GM23248 (cell line): ENCODE data around the gene UBP1. TPM values are rescaled to one million over a fixed set of nuclear protein-coding genes. Genes with fewer than 3 reads are reported as not detected.

ENCODE experiments used
- DNase-seq: peaks from one replicate; pipeline ENCODE4 v3.0.0-alpha.2; 2015
- H2AFZ ChIP-seq: fragments of 200-600 bp; sonication (generic); 2 replicates; pipeline ENCODE4 v1.6.1; 2016; ENCODE audit warnings: antibody characterized with exemption
- H3F3A ChIP-seq: fragments of 200-600 bp; sonication (generic); 2 replicates; pipeline ENCODE4 v1.6.1; 2016; ENCODE audit warnings: mild to moderate bottlenecking, antibody characterized with exemption, mixed run types; ENCODE audit not compliant: insufficient read depth
- H3K27ac ChIP-seq: fragments of 200-600 bp; sonication (generic); 2 replicates; pipeline ENCODE4 v1.5.1; 2016; ENCODE audit warnings: mild to moderate bottlenecking
- H3K27me3 ChIP-seq: fragments of 200-600 bp; sonication (generic); replicated peaks from 2 replicates; pipeline ENCODE4 v1.6.1; 2016; ENCODE audit warnings: mild to moderate bottlenecking; ENCODE audit not compliant: insufficient read depth
- H3K36me3 ChIP-seq: fragments of 200-600 bp; sonication (generic); 2 replicates; pipeline ENCODE4 v1.6.1; 2016; ENCODE audit warnings: low read depth, mild to moderate bottlenecking
- H3K4me1 ChIP-seq: fragments of 200-600 bp; sonication (generic); 2 replicates; pipeline ENCODE4 v1.6.1; 2016; ENCODE audit warnings: mild to moderate bottlenecking; ENCODE audit not compliant: insufficient read depth
- H3K4me2 ChIP-seq: fragments of 200-600 bp; sonication (generic); one replicate; pipeline ENCODE4 v1.6.1; 2016; ENCODE audit warnings: mild to moderate bottlenecking; ENCODE audit not compliant: unreplicated experiment
- H3K4me3 ChIP-seq: fragments of 200-600 bp; sonication (generic); 2 replicates; pipeline ENCODE4 v1.5.1; 2016; ENCODE audit warnings: mild to moderate bottlenecking
- H3K79me2 ChIP-seq: fragments of 200-600 bp; sonication (generic); 2 replicates; pipeline ENCODE4 v1.6.1; 2016; ENCODE audit warnings: mild to moderate bottlenecking; ENCODE audit not compliant: insufficient read depth
- H3K9ac ChIP-seq: fragments of 200-600 bp; sonication (generic); 2 replicates; pipeline ENCODE4 v1.6.1; 2016; ENCODE audit warnings: mild to moderate bottlenecking
- H3K9me2 ChIP-seq: fragments of 200-600 bp; sonication (generic); 2 replicates; pipeline ENCODE4 v1.6.1; 2016; ENCODE audit warnings: mixed run types, mild to moderate bottlenecking, moderate library complexity; ENCODE audit not compliant: insufficient read depth
- H3K9me3 ChIP-seq: fragments of 200-600 bp; sonication (generic); one replicate; pipeline ENCODE4 v1.6.1; 2017; ENCODE audit warnings: low read depth
- H4K20me1 ChIP-seq: fragments of 200-600 bp; sonication (generic); 2 replicates; pipeline ENCODE4 v1.6.0; 2016; ENCODE audit not compliant: insufficient read depth
- EZH2 ChIP-seq: fragments of 200-600 bp; sonication (generic); IDR thresholded peaks from 2 replicates; pipeline ENCODE4 v1.6.1; 2018; ENCODE audit warnings: antibody characterized with exemption, mild to moderate bottlenecking; ENCODE audit not compliant: insufficient read depth, poor library complexity, severe bottlenecking
- EZH2phosphoT487 ChIP-seq: fragments of 200-600 bp; sonication (generic); IDR thresholded peaks from 2 replicates; pipeline ENCODE4 v1.6.1; 2018; ENCODE audit warnings: antibody characterized with exemption, moderate library complexity, mild to moderate bottlenecking, low read depth; ENCODE audit not compliant: insufficient read depth
- WGBS, 2 experiments: methylation state at CpG; one replicate each; pipeline ENCODE4 v1.1.6; 2015 to 2017; ENCODE audit warnings: low lambda C conversion rate in 2 of 2, low coverage in 1 of 2; ENCODE audit errors: missing lambda C conversion rate in 2 of 2; 5-methylcytosine and 5-hydroxymethylcytosine counted together
- in situ Hi-C: fragments of 300-500 bp; cut with MboI; formaldehyde crosslinking; loops from 2 replicates; pipeline ENCODE4 v1.15.0; 2020
- polyA plus RNA-seq: library from polyadenylated mRNA; unstranded; fragments of >200 nt; fragmentation: Nextera tagmentation; extraction: Ambion mirVana; gene quantifications from 2 replicates; pipeline ENCODE4 v1.2.1, GENCODE V29; 2016
- total RNA-seq: library from RNA; depleted of rRNA; stranded (reverse); fragments of >200 nt; shearing (Covaris generic); gene quantifications from 2 replicates; pipeline ENCODE4 v1.2.3, GENCODE V29; 2014

UBP1 gene
- total and polyA plus RNA-seq, 2 experiments from 2014 or later = 12.5 to 38.7 TPM

DNA sequence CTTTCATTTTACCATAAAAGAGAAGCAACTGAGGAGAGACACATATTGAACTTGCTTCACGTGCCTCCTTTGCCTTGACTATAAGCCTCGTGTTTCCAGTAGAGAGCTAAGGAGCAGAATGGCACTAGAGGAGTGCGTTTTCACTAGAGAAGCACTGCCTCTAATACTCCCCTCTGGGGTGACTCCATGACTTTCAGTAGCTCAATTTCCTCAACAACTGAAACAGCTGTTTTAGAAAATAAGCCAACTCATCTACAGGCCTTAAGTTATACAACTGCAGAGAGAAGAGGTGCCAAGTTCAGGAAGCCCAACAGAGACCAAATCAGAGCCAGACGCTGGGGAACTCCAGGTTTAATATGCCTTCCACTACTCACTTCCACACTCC, 1.9 kb downstream of the UBP1 start:
- WGBS, 2 experiments = 0 to 3% methylated on average over 4 of the region's 4 CpGs
- H3K27ac ChIP-seq = peak overlapping the region; percentile 100
- H3K4me2 ChIP-seq = peak overlapping the region; percentile 100
- H4K20me1 ChIP-seq = peaks cover 13% of the 10 kb centered on the region
- H3K9me2 ChIP-seq = no peaks in the 10 kb centered on the region
- H3K79me2 ChIP-seq = peaks cover 65% of the 10 kb centered on the region
- peaks cover 50% of the 10 kb centered on the region for H3F3A ChIP-seq
- H3K4me1 ChIP-seq = peaks cover 38% of the 10 kb centered on the region
- H3K36me3 ChIP-seq = no peaks in the 10 kb centered on the region
- no peaks in the 10 kb centered on the region for H3K9me3 ChIP-seq
- DNase-seq = peak; percentile 76
- TF ChIP-seq EZH2phosphoT487 = no peak
- TF ChIP-seq EZH2 = no peak
- peak overlapping the region; percentile 92 for H3K4me3 ChIP-seq
- H3K9ac ChIP-seq = peak overlapping the region; percentile 97
- no peak overlapping the region for H2AFZ ChIP-seq
- in situ Hi-C loops = no loop called here
- no peaks in the 10 kb centered on the region for H3K27me3 ChIP-seq

DNA sequence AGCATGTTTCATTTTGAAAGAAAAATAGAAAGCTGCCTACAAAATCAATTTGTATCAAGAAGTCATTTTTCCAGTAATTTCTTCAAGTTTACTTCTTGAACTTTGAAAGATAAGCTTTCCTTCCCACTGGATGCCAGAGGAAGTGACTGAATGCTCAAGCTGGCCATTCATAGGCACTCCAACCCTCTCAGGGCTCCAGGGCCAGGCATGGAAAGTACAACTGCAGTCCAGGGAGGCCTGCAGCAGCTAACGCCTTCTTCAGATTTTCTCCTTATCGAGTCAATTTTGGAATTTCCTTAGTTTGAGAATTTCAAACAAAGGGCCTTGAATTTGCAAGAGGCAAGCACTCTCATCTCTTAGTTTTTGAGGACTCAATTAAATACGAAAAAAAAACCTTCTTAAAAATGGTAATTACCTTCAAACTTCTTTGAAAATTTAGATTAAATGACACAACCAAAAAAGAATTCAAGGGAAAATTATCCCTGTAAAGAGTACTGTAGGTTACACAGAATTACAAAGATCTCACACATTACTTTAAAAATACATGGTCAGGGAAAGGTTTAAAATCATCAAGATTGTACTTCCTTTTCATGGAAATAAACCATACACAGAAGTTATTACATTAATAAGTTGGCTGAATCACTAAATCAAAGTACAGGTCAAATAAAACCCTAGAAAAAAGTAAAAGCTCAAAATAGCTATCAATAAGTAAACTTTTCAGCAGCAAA, 2.5 kb downstream of the UBP1 start:
- in situ Hi-C loops = no loop called here
- H4K20me1 ChIP-seq = peaks cover 16% of the 10 kb centered on the region
- H3K79me2 ChIP-seq = peaks cover 70% of the 10 kb centered on the region
- WGBS, 2 experiments = 77 to 87% methylated on average over 3 of the region's 3 CpGs
- H3K27ac ChIP-seq = peak overlapping the region; percentile 100
- peaks cover 42% of the 10 kb centered on the region for H3K4me1 ChIP-seq
- no peaks in the 10 kb centered on the region for H3K27me3 ChIP-seq
- no peaks in the 10 kb centered on the region for H3K9me3 ChIP-seq
- H2AFZ ChIP-seq = no peak overlapping the region
- H3K9me2 ChIP-seq = no peaks in the 10 kb centered on the region
- H3K36me3 ChIP-seq = no peaks in the 10 kb centered on the region
- H3K9ac ChIP-seq = peak overlapping the region; percentile 97
- TF ChIP-seq EZH2 = no peak
- TF ChIP-seq EZH2phosphoT487 = no peak
- peak overlapping the region; percentile 100 for H3K4me2 ChIP-seq
- DNase-seq = peak; percentile 68
- H3F3A ChIP-seq = peaks cover 50% of the 10 kb centered on the region
- H3K4me3 ChIP-seq = peak overlapping the region; percentile 92

DNA sequence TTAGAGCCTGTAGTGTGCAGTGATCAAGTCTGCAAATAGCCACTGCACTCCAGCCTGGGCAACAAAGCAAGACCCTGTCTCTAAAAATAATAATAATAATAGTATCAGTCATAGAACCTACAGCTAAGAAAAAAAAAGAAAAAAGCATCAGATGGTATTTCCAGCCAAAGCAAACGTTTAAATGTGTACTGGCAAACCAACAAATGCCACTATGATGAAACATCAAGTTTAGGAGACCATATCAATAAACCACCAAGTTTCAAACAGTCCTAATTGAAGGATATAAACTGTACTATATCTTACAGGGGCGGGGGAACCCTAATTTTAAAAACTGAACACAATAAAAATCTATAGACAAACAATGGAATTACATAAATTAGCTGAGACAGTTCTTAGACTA, 6.4 kb downstream of the UBP1 start:
- TF ChIP-seq EZH2phosphoT487 (no peak), EZH2 (no peak)

DNA sequence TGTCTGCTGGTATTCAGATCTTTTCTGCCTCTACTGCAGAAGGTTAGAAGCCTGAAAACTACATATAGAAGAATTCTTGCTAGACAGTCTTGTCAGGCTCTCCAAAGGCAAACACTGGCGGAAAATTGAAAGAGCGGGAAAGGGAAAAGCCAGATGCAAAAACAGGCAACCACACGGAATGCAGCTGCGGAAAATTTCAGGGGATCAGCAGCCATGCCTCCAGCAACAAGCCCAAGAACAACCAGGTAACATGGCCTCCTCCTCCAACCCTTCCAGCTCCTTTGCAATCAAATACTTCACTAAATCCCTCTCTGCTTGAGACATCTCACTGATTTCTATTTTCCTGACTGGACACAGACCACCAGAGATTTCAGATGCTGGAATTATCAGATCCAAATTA, 9.6 kb downstream of the UBP1 start:
- no peak overlapping the region for H3K4me2 ChIP-seq
- H2AFZ ChIP-seq = no peak overlapping the region
- no peaks in the 10 kb centered on the region for H3K9me2 ChIP-seq
- no peak overlapping the region for H3K4me3 ChIP-seq
- in situ Hi-C loops = no loop called here
- 79 to 88% methylated on average over 4 of the region's 4 CpGs for WGBS, 2 experiments
- H3K9me3 ChIP-seq = no peaks in the 10 kb centered on the region
- TF ChIP-seq EZH2phosphoT487 = no peak
- TF ChIP-seq EZH2 = no peak
- H3K27me3 ChIP-seq = no peaks in the 10 kb centered on the region
- H3K9ac ChIP-seq = no peak overlapping the region
- peaks cover 100% of the 10 kb centered on the region for H3K79me2 ChIP-seq
- DNase-seq = no peak
- peaks cover 29% of the 10 kb centered on the region for H3K4me1 ChIP-seq
- 0 out of 2 replicates have a peak, but pooled peaks cover 5% of the 10 kb centered on the region for H3F3A ChIP-seq
- H3K36me3 ChIP-seq = no peaks in the 10 kb centered on the region
- no peak overlapping the region for H3K27ac ChIP-seq
- H4K20me1 ChIP-seq = peaks cover 28% of the 10 kb centered on the region

More for the DNA sequence above, 6.4 kb downstream of the UBP1 start:
- Histone ChIP-seq H2AFZ (no peak overlapping the region), H3F3A (peaks cover 29% of the 10 kb centered on the region), H3K9me2 (no peaks in the 10 kb centered on the region), H3K36me3 (no peaks in the 10 kb centered on the region), H3K27ac (peak overlapping the region; percentile 31; the same call in 1 of the 2 replicates), H3K79me2 (peaks cover 100% of the 10 kb centered on the region), H3K27me3 (no peaks in the 10 kb centered on the region), H3K4me1 (peaks cover 50% of the 10 kb centered on the region), H3K4me2 (no peak overlapping the region), H3K9me3 (no peaks in the 10 kb centered on the region), H3K9ac (no peak overlapping the region), H4K20me1 (peaks cover 36% of the 10 kb centered on the region), H3K4me3 (no peak overlapping the region)
- in situ Hi-C loops = no loop called here
- 49 to 53% methylated on average over 2 of the region's 2 CpGs for WGBS, 2 experiments
- DNase-seq = peak; percentile 54
